ENCODE data around the gene SNAP47.

GRCh38 chr1:227726924-227727599, 8.2 kb upstream of the SNAP47 start:
- no peak for TF ChIP-seq CTCF (IDR thresholded peaks at IDR 0.05; ENCODE audit: insufficient read depth, low read length, poor library complexity, severe bottlenecking)
- TF ChIP-seq EZH2phosphoT487 (conservative IDR thresholded peaks at IDR 0.05; ENCODE audit: low read length) = no peak
